GM19025 (cell line): Measurements from ENCODE around the gene ABHD5.

Experiments
- ATAC-seq: cut with Tn5 transposase; IDR thresholded peaks from one replicate; pipeline ENCODE4 v1.9.1; 2021; ENCODE audit warnings: mild to moderate bottlenecking, low read depth, moderate library complexity; ENCODE audit not compliant: unreplicated experiment

Gene ABHD5

DNA sequence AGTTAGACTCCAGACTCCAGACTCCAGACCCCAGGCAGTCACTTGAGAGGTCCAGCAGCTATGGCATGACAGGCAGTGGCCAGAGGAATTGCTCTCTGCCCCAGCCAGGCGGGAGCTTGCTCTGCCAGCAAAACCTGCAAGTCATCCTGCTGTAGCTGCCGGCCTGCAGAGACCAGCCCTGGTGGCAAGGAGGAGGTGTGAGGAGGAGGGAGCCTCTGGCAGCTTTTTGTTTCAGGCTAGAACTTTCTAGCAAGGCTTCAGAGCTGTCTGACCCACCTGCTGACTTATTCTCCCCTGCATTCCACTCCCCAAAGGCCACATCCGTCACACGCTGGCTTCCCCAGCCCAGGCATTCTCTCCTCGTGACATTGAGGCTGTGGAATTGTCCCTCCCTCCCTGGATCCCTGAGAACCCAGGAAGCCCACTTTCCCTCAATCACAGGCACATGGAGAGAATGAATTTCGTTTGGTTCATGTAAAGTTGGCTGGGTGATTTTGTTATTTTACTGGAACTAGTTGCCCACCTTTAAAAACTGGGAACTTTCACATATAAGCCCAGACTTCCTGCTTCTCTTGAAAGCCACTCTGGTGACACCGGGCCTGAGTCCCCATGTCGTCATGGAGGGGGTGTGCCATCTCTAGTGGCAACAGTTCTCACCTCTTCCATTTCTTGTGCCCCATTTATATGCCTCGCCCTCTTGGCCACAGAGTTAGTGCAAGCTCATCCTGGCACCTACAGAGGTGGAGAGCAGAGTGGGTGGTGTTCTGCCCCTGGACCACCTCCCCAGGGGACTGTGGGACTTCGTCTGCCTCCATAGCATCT, 82.7 kb downstream of the ABHD5 start:
- ATAC-seq: no peak

DNA sequence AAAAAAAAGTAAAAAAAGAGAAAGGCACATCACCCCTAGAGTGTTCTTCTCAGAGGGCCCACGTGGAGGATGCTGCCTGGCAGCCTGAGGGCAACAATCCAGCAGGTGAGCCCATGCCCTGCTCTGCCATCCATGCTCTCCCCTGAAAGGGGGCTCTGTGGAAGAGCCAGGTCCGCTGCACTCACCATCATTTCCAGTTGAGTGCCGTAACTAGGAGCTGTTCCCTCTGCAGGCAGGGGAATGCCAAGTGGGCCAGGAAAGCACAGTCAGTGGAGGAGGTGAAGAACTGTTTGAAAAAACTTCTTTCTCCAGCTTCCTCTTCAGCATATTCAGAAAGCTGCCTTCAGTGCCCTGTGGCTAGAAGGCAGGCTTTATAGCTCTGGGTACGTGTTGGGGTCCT, 84.1 kb downstream of the ABHD5 start:
- no peak for ATAC-seq

DNA sequence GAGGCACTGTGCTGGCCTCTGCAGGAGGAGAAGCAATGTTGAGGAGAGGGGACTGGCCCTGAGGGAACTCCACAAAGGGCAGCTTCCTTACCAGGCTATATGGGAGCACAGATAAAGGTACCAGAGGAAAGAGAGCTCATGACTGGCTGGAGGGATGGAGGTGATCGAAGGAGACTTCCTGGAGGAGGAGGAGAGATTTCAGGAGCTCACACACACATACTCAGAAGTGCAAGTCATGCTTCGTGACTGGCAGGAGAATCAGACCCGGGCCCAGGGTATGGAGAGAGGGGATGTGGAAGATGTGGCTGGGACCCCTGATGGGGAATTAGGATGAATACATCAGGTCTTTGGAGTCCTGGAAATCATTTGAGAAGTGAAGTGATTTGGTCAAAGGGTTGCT, 85.4 kb downstream of the ABHD5 start:
- ATAC-seq: no peak

DNA sequence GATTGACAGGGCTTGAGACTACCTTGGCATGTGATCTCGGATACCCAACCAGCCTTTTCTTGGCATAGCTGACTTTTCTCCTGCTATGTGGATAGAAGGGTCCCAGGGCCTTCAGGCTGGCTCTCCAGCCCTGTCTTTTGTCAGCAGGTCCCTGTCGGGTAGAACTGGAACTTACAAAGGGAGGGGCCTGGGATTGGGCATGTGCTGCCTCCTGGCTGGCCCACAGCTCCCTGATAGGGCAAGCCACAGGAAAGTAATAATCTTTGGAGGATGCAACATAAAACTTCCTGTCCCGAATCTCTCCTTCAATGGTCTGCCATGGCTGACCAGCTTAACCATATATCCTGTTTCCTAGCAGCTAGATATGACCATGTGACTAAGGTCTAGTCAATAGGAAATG, 89.1 kb downstream of the ABHD5 start:
- ATAC-seq: no peak

DNA sequence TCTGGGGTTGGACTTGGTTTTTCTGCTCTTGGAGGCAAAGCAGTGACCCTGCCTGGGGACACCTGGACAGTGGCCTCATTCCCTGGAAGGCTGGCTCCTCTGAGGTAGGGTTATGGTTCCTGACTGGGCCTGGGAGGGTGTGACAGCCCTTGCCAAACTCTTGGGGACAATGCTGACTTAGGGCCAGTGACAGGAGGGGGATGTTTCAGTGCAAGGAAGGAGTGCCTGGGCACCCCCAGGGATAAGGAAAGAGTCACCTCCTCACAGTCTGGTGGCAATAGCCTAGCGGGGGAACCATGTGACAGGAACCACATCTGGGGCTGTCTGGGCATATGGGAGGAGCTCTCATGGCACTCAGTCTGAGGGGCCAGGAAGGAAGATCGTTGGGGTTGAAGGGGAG, 91.8 kb downstream of the ABHD5 start:
- no peak for ATAC-seq
